Activated CD8-positive, alpha-beta memory T cell treated with anti-CD3 and anti-CD28 coated beads, Interleukin-2, amount 50 U/mL, for 48 hours (primary cell): ENCODE results near the gene ZNF337.
"Not testable (repeated sequence)": the region's sequence is repeated elsewhere in the genome, so short reads cannot be mapped to it uniquely, and the experiment has no call there.

Source experiments
- DNase-seq: peaks from one replicate; pipeline ENCODE4 v3.0.0-alpha.2; 2020

The ZNF337 gene

DNA sequence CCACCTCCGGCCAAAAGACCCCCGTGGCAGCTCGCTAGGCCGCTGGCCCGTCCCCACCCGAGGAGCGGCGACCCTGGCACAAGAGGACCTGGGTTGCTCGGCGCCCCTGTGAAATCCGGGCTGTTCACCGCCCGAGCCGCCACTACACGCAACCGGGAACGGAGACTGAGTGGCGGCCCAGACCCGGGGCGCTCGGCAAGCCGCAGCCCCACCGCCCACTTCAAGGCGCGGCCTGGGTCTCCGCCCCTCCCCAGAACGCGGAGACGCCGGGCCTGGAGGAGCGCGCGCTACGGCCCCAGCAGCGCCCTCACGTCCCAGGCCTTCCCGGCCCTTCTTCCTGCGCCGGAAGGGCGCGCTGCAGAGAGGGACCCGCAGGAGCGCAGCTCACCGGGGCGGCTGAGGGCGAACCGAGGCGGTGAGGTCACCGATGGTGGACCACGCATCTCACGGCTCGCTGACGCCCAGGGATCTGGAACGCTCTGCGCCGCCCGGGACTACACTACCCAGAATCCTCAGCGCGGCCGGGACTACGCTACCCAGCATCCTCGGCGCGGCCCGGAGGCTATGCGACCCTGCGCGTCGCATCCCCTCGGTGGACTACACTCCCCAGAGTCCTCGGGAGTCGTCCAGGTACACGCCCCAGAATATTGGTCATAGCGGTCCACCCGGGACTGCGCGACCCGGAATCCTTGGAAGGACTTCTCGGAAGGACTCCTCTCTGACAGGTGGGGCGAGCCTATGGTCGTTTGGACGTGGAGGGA is at the start of gene ZNF337:
Gene ZNF337, minus strand, starts transcription at position 483 of the 761 bp plus-strand sequence. CDS start 10,436 bp downstream, outside the sequence.
- peak; percentile 97 for DNase-seq

DNA sequence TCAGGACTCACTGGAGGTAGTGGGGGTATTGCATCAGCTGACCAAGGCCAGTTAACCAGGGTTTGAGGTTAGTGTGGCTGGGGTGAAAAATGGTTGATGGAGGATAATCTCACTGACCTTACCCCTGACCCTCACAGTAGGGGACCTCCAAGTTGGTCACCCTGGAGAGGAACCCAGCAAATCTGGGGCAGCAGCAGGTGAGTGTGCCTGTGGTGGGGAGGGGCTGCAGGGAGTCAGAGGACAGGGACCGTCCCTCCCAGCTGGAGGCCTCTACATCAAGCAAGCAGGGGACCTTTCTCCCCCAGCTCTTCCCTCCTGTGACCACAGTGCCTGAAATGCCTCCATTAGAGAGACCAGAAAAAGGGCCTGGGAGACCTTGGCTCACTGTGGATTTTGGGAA is 49.1 kb upstream of the ZNF337 start:
- DNase-seq: no peak

DNA sequence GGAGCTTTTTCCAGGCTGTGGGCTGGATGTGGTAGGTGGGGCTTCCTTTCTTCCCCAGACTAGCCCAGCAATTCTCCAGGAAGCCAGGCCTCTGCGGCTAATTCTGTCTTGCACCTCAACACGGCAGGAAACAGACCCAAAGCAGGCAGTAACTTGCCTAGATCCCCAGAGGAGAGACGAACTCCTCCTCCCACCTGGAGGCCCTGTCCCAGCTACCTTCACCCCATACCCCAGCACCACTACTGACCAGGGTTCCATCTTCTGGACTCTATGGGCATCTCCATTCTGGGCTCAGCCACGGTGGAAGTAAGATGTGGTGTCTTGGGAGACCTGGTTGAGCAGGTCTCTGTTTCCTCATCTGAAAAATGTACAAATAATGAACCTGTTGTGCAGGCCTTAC is 48.4 kb upstream of the ZNF337 start:
- no peak for DNase-seq

DNA sequence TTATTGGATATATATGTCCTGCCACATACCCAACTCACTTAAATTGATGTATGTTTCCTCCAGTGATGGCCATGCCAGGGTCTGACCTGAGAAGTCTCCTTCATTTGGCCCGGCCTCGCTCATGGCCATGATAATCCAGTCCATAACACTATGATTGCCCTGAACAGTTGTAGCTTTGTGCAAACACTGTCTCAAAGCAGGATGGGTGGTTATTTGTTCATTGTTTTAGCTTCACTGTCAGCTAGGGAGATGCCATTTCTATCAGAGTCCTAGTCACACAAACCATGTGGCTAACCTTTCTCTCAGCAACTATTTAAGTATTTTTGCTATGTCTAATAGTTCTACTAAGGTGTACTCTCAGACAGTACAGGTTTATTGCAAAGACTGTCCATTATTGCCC is 47.6 kb upstream of the ZNF337 start:
- DNase-seq: no peak

DNA sequence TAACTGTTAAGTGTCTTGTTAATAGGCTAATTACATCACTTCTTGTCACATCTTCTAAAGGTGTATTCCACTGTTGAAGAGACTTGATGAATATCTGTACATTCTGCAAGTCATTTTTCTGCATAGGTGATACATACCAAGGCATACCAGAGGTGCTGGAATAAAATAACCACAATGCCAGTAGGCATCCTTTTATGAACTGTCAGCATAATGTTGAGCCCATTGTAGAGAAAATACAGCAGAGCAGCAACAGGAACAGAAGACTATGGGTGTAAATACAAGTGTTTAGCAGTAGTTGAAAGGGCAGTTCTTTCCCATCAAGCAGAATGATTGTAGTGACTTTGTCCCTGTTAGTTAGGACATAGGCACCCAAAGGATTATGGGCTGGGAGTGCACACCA is 44.4 kb upstream of the ZNF337 start:
- no peak for DNase-seq

DNA sequence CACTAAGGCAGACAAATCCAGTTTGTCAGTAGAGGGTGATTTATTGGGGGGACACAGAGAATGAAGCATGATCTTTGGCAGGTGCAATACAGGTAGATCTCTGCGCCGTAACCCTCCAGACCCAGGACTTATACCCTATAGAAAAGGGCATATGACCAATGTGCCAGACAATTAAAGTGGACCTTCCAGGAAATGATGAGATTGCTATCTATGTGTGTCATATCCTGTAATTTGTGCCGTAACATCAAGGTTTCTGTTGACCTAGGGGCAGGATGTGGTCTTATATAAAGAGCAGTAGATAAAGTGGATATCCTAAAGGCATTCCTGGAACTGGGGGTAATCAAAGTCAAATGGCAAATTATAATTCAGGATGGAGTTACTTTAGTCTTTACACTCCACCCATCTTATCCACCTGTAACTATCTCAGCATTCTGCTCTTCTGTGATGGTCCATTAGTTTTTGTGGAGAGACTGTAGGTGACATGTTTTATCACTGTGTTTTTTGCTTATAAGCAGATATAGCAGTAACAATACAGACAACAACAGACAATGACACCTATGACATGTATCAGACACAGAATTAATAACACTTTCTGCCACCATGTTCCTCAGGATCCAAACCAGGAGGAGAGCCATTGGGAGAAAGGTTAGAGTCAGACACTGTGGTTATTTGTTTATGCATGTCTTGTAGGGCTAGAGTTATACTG is 43.1 kb upstream of the ZNF337 start:
- DNase-seq: no peak

DNA sequence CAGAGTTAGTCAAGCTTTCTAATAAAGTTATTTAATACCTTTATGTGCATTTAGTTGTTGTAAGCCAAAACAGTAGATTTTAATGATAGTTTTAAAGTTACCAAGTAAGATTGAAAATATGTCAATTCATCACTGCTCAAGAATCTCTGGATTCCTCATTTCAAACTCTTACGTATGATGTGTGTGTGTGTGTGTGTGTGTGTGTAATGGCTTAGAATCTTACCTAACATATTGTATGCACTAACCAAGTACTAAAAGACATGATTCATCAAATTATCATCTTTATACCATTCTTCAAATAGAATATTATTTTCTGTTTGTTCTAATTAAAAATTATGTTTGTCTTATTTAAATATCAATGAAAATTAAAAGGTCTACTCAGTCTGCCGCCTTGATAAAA is 41.5 kb upstream of the ZNF337 start:
- DNase-seq: no peak

DNA sequence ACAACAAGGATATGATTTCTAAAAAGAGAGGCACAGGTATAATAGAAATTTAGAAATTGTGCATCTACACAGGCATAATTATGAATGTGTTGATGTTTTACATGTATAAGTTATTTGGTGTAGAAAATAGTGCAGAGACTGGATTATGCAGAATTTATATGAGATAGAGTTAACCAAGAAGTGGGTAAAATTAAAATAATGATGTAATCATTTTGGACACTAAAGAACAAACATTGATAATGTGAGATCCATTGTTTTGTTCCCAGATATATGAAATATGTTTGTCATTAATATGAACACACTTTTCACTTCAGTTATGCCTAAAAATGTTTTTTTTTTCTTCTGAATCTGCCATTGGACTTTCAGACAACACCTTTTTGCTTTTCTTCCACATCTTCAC is 37.2 kb upstream of the ZNF337 start:
- no peak for DNase-seq

DNA sequence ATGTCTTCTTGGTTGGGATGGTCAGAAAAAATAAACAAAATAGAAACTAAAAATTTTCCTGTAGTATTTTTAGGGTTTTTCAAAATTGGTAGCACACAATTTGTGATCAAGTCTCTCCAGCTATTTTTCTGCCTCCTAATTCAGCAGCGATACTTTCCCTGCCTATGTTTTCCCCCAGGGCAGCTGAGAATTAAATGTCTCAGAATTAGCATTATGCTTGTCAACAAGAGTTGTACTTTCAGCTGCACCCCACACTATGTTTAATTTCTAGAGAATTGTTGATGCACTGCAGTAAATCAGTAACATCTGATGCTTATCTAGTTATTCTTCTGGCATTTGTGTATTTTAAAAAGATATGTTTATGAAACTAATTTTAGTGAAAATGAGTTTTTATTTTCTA is 34.2 kb upstream of the ZNF337 start:
- no peak for DNase-seq

DNA sequence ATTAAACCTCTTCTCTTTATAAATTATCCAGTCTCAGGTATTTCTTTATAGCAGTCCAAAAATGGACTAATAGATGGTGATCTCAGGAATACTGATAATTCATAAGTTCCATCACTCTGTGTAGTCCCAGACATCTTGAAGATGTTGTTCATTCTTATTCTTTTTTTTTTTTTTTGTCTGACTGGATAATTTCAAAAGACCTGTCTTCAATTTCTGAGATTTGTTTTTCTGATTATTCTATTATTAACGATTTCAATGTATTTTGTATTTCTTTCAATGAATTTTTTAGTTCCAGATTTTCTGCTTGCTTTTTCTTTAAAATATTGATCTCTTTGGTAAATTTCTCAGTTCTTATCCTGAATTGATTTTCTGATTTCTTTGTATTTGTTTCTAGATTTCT is 29.7 kb upstream of the ZNF337 start:
- DNase-seq: no peak

DNA sequence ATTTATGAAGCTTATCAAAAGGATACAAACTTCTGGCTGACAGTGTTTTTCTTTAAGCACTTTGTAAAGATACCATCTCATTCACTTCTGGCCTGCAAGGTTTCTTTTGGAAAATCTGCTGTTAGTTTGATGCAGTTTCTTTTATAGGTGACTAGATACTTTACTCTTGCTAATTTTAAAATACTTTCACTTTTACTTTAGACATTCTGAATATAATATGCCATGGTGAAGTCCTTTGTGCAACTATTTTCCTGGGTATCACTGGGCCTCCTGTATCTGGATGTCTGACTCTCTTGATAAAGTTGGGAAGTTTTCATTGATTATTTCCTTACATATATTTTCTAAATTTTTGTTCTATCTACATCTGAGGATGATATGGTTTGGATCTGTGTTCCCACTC is 29.0 kb upstream of the ZNF337 start:
- no peak for DNase-seq

DNA sequence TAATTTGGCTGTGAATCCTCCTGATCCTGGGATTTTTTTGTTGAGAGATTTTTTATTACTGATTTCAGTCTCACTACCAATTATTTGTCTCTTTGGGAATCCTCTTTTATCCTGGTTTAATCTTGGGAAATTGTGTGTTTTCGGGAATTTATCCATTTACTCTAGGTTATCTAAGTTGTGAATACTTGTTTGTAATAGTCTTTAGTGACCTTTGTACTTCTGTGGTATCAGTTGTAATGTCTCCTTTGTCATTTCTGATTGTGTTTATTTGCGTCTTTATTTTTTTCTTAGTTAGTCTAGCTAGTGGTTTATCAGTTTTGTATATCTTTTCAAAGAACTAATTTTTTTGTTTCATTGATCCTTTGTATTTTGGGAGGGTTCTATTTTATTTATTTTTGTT is 27.3 kb upstream of the ZNF337 start:
- no peak for DNase-seq

DNA sequence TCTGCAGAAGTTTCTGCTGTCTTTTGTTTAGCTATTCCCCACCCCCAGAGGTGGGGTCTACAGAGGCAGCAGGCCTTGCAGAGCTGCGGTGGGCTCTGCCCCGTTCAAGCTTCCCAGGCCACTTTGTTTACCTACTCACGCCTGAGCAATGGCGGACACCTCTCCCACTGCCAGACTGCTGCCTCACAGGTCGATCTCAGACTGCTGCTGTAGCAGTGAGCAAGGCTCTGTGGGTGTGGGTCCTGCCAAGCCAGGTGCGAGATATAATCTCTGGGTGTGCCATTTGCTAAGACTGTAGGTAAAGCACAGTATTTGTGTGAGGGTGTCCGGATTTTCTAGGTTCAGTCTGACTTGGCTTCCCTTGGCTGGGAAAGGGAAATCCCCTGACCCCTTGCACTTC is 23.6 kb upstream of the ZNF337 start:
- DNase-seq: no peak

DNA sequence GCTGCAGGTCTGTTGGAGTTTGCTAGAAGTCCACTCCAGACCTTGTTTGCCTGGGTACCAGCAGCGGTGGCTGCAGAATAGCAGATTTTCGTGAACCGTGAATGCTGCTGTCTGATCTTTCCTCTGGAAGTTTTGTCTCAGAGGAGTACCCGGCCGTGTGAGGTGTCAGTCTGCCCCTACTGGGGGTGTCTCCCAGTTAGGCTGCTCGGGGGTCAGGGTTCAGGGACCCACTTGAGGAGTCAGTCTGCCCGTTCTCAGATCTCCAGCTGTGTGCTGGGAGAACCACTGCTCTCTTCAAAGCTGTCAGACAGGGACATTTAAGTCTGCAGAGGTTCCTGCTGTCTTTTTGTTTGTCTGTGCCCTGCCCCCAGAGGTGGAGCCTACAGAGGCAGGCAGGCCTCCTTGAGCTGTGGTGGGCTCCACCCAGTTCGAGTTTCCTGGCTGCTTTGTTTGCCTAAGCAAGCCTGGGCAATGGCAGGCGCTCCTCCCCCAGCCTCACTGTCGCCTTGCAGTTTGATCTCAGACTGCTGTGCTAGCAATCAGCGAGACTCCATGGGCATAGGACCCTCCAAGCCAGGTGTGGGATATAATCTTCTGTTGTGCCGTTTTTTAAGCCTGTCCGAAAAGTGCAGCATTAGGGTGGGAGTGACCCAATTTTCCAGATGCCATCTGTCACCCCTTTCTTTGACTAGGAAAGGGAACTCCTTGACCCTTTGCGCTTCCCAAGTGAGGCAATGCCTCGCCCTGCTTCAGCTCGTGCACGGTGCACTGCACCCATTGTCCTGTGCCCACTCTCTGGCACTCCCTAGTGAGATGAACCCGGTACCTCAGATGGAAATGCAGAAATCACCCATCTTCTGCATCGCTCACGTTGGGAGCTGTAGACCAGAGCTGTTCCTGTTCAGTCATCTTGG is 22.5 kb upstream of the ZNF337 start:
- not testable (repeated sequence) for DNase-seq

DNA sequence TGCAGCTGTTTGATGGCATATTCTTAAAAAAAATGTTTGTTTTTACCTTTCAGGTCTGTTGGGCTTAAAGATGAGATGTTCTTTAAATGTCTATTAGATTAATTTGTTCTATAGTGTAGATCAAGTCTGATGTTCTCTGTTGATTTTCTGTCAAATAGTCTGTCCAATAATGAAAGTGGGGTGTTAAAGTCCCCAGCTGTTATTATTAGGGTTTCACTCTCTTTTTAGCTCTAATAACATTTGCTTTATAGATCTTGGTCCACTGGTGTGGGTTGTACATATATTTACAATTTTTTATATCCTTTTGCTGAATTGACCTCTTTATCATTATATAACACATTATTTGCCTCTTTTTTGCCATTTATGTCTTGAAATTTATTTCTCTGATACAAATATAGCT is 11.0 kb upstream of the ZNF337 start:
- DNase-seq: no peak

DNA sequence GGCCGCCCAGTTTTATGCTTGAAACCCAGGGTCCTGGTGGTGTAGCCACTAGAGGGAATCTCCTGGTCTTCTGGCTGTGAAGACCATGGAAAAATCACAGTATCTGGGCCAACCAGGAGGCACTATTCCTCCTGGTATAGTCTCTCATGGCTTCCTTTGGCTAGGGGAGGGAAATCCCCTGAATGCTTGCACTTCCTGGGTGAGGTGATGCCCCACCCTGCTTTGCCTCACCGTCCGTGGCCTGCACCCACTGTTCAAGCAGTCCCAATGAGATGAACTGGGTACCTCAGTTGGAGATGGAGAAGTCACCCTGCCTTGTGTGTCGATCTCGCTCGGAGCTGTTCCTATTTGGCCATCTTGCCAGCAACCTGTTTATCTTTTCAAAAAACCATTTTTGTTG is 10.1 kb upstream of the ZNF337 start:
- peak; percentile 61 for DNase-seq

DNA sequence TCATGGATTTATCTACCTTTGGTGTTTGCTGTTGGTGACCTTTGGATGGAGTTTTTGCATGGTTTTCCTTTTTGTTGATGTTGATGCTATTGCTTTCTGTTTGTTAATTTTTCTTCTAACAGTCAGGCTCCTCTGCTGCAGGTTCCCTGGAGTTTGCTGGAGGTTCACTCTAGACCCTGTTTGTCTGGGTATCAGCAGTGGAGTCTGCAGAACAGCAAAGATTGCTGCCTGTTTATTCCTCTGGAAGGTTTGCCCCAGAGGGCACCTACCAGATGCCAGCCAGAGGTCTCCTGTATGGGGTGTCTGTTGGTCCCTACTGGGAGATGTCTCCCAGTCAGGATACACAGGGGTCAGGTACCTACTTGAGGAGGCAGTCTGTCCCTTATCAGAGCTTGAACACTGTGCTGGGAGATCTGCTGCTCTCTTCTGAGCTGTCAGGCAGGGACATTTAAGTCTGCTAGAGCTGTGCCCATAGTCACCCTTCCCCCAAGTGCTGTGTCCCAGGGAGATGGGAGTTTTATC is 9.2 kb upstream of the ZNF337 start:
- no peak for DNase-seq

DNA sequence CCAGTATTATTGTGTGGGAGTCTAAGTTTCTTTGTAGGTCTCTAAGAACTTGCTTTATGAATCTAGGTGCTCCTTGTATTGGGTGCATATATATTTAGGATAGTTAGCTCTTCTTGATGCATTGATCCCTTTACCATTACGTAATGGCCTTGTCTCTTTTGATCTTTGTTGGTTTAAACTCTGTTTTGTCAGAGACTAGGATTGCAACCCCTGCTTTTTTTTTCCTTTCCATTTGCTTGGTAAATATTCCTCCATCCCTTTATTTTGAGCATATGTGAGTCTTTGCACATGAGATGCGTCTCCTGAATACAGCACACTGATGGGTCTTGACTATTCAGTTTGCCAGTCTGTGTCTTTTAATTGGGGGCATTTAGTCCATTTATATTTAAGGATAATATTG is 7.7 kb upstream of the ZNF337 start:
- DNase-seq: not testable (repeated sequence)

DNA sequence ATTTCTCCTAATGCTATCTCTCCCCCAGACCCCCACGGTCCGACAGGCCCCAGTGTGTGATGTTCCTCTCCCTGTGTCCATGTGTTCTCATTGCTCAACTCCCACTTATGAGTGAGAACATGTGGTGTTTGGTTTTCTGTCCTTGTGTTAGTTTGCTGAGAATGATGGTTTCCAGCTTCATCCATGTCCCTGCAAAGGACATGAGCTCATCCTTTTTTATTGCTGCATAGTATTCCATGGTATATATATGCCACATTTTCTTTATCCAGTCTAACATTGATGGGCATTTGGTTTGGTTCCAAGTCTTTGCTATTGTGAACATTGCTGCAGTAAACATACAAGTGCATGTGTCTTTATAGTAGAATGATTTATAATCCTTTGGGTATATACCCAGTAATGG is 4.2 kb upstream of the ZNF337 start:
- not testable (repeated sequence) for DNase-seq

DNA sequence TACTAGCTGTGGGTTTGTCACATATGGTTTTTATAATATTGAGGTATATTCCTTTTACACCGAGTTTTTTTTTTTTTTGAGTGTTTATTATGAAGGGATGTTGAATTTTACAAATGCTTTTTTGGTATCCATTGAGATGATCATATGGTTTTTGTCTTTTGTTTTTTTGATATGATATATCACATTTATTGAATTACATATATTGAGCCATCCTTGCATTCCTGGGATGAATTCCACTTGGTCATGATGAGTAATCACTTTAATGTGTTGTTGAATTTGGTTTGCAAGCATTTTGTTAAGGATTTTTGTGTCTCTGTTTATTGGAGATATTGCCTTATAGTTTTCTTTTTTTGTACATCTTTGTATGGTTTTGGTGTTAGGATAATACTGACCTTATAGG is 3.3 kb upstream of the ZNF337 start:
- no peak for DNase-seq

DNA sequence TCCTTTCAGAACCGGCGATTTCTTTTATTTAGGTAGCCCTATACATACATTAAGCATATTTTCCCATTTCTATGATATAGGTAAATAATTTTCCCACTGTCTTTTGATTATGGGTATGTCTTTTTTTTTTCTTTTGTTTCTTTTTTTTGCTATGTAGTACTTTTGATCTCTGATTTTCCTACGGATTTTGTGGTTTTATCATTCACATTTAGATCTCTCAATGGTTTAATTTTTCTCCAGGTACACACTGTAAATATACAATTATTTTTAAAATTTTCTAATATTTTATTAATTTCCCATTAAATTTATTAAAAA is 436 bp upstream of the ZNF337 start:
- no peak for DNase-seq

DNA sequence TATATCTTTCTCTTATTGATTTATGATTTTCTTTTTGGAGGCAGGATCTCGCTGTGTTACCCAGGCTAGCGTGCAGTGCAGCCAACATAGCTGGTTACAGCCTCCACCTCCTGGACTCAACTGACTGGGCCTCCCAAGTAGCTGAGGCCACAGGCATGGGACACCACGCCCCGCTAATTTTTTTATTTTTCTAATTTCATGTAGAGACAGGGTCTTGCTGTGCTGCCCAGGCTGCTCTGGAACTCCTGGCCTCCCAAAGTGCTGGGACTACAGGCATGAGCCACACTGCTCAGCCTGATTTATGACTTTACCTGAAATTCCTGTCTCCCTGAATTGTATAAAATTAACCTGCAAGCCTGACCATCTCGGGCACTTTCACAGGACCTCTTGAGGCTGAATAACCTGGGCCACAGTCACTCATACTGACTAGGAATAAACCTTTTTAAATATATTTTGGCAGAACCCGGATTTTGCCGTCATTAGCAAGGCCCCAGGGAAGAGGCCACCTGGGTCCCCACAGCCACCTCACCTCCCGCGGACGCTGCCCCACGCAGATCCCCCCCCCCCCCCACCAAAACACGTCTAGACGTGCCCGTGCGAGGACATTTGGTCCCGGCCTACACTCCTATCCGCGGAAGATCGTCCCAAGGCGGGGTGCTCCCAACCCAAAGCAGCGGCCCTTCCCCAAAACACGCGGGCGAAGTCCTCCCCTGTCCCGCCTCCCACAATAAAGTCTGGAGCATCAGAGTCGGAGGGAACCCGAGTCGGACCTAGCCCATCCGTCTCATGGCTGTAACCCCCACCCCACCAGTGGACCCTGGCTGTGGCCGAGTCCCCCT is 902 bp downstream of the ZNF337 start:
- no peak for DNase-seq

DNA sequence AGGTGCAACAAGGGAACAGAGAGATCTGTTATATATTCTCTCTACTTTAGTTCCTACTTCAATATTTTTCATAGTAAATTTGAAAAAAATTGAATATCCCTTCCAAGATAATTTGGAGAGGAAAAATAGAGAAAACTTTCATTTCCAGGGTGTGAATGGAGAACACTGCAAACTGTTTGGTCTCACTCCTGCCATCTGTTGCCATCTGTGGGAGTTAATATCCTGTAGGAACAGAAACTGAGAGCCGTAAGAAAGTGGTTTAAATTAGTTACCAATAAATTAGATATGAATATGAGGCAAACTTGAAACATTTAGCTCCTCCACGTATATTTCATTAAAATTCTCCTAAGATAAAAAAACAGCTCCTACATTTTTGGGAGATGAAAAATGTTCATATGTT is 4.2 kb downstream of the ZNF337 start:
- no peak for DNase-seq
